G401 (cell line): ENCODE data around the gene IZUMO1. TPM values are rescaled to one million over a fixed set of nuclear protein-coding genes. Genes with fewer than 3 reads are reported as not detected.

Source experiments
- DNase-seq: peaks from one replicate; pipeline ENCODE4 v3.0.0-alpha.2; 2015; ENCODE audit warnings: low spot score
- in situ Hi-C: cut with HindIII; loops from 2 replicates; pipeline ENCODE4 v1.10.0; 2016; ENCODE audit warnings: low sequenced_read_pairs, mixed read lengths
- total RNA-seq: library from RNA; depleted of rRNA; stranded (reverse); fragments of >200 nt; shearing (Covaris generic); gene quantifications from 2 replicates; pipeline ENCODE4 v1.2.3, GENCODE V29; 2014

The IZUMO1 gene
- total RNA-seq, 1 experiment from 2014 or later: not detected

DNA sequence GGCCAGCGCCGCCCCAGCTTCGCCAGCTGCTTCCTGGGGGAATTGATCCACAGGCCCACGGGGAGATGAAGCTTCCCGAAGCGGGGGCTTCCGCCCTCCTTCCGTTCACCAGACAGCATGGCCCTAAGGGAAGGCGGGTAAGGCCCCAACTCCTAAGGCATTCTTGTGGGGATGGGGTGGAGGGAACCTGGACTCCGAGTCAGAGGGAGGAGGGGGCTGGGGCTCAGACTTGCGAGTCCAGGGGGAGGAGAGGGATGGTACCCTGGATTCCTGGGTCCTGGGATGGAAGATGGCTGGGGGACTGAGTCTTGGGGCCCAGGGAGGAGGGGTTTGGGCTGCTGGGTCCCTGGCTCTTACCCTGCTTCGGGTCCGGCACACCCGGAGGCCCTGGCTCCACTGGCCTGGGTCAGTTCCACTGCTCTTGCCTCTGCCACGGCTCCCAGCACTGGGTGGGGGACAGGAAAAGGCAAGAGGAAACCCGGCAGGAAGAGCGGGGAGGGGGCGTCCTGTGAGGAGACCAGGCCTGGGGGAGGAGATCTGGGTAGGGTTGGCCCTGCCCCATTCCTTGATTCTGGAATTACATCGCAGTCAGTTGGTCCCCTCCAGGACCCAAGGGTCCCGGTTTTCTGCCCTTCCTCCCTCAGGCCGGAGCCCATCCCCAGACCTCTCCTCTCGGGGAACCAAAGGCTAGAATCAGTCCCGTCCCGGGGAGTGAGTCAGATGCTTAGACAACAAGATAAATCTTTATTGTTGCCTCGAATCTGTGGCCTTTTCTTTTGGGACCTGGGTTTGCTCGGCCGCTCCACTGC lies 6.3 kb downstream of the IZUMO1 start, which contains the start of gene RASIP1:
Gene RASIP1 (minus strand): TSS at position 447 of the 809 bp plus-strand sequence. CDS start 328 bp downstream, at position 119.
- peak; percentile 37 for DNase-seq
- in situ Hi-C loops: no loop called here

GRCh38 chr19:48739404-48740163 lies 7.1 kb downstream of the IZUMO1 start:
- DNase-seq: peak; percentile 68

GRCh38 chr19:48738557-48739403 lies 7.9 kb downstream of the IZUMO1 start:
- in situ Hi-C loops: no loop called here
- peak; percentile 94 for DNase-seq

More at GRCh38 chr19:48739404-48740163, 7.1 kb downstream of the IZUMO1 start:
- in situ Hi-C loops: no loop called here

DNA sequence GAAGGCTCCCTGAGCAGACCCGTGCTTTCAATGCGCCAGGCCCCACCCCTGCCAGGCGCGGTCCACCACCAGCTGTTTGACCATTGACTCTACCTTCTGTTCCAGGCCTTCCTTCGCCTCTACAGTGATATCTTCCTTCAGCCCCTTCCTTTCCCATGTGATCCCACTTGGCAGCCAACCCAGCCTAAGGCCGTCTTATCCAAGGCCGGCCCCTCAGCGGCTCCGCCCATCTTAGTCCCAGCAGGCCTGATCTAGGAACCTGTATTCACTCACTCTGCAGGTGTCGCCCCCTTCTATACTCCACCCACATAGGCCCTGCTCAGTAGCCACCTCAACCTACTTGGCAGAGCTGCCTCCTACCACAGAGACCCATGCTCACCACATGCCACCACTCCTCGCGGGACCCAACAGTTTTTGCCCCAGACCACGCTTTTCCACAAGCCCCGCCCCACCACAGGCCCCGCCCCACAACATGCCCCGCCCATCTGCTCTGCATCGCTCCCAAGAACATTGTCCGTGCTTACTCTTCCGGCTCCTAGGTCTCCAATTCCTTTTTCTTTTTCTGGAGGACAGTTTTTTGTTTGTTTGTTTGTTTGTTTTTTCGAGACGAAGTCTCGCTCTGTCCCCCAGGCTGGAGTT lies 9.2 kb downstream of the IZUMO1 start:
- peak; percentile 62 for DNase-seq
- in situ Hi-C loops: no loop called here

GRCh38 chr19:48735031-48735615 lies 11.6 kb downstream of the IZUMO1 start:
- no peak for DNase-seq
- in situ Hi-C loops: no loop called here

DNA sequence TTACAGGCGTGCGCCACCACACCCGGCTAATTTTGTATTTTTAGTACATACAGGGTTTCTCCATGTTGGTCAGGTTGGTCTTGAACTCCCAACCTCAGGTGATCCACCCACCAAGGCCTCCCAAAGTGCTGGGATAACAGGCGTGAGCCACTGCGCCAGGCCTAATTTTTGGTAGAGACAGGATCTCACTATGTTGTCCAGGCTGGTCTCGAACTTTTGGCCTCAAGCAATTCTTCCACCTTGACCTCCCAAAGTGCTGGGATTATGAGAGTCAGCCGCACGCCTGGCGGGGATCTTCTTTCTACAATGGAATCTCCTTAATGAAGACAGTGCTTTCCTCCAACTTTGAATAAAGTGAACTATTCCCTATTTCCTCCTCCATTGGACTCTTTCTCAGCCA lies 12.1 kb downstream of the IZUMO1 start:
- in situ Hi-C loops: no loop called here
- no peak for DNase-seq

- no peak for DNase-seq
- in situ Hi-C loops: no loop called here
Observed at GRCh38 chr19:48731452-48731851, 15.3 kb downstream of the IZUMO1 start.

GRCh38 chr19:48728911-48729664 lies 17.6 kb downstream of the IZUMO1 start:
- DNase-seq: no peak
- in situ Hi-C loops: no loop called here

- DNase-seq: no peak
- in situ Hi-C loops: no loop called here
Observed at GRCh38 chr19:48726556-48726955, 20.2 kb downstream of the IZUMO1 start.

DNA sequence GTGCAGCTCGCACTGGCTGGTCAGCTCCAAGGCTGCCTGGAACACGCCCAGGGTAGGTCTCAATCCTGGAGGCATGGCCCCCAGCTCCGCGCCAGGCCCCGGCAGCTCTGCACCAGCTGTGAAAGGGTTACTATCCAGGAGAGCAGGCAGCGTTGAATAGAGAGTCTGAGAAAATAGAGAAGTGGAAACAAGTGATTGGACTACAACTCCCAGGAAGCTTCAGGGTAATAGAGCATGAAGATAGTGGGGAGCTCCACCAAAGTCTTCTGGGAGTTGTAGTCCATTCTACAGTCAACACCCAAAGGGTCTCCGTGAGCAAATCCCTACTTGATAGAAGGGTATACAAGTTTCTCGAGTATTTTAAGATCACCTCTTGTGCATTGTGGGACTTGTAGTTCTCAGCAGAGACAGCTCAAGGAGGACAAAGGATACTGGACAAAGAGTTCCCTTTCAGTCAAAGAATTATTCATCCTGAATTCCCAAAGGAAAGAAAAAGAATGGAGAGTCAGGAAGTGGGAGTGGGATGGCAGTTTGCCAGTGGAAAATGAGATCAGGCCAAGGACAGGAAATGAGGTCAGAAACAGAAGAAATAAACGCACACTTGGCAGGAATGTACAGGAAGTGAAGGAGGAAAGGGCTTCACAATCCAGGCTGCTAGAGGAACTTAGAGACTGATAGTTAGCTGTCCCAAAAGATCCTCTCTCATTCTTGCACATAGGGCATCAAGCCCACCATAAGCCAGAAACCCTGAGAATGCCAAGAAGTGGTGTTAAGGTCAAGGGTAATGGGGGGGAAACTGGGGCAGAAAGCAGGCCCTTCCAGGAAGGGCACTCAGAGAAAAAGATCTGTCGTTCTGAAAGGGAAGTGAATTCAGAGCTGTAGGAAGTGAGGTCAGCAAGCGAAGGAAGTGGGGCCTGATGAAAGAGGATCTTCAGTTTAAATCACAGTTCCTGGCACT lies 21.6 kb downstream of the IZUMO1 start:
- in situ Hi-C loops: no loop called here
- DNase-seq: peak; percentile 75

DNA sequence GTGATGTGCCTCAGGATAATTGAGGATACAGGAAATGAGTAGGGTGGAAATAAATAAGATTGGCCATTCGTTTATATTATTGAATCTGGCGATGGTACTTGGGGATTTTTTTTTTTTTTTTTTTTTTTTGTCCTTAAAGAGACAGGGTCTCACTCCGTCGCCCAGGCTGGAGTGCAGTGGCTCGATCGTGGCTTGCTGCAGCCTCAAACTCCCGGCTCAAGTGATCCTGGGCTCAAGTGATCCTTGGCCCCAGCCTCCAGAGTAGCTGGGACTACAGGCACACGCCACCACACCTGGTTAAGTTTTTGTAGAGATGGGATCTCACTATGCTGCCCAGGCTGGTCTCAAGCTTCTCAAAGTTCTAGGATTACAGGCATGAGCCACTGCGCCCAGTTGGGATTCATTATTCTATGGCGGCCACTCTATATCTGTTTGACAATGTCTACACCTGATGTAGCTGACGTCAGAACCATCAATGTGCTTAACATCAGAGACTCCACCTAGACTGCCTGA lies 24.5 kb downstream of the IZUMO1 start:
- in situ Hi-C loops: no loop called here

GRCh38 chr19:48720613-48721296 lies 26.0 kb downstream of the IZUMO1 start:
- DNase-seq: peak; percentile 100
- in situ Hi-C loops: no loop called here

More for the DNA sequence above, 24.5 kb downstream of the IZUMO1 start:
- DNase-seq: no peak

DNA sequence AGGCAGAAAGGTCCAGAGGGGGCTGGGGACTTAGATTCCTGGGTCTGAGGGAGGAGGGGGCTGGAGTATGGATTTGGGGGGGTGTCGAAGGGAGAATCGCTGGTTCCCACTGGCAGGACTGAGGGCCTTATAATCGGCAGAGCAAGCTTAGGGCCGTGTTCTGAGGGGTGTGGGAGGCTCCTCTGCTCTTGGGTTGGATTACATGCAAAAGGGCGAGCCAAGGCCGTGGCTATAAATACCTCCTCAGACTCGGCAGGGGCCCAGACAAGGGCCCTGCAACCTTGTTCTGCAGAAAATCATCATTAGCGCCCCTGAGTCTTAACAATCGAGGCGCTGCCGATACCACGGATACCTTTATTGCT lies 26.5 kb downstream of the IZUMO1 start:
- DNase-seq: no peak
- in situ Hi-C loops: no loop called here

DNA sequence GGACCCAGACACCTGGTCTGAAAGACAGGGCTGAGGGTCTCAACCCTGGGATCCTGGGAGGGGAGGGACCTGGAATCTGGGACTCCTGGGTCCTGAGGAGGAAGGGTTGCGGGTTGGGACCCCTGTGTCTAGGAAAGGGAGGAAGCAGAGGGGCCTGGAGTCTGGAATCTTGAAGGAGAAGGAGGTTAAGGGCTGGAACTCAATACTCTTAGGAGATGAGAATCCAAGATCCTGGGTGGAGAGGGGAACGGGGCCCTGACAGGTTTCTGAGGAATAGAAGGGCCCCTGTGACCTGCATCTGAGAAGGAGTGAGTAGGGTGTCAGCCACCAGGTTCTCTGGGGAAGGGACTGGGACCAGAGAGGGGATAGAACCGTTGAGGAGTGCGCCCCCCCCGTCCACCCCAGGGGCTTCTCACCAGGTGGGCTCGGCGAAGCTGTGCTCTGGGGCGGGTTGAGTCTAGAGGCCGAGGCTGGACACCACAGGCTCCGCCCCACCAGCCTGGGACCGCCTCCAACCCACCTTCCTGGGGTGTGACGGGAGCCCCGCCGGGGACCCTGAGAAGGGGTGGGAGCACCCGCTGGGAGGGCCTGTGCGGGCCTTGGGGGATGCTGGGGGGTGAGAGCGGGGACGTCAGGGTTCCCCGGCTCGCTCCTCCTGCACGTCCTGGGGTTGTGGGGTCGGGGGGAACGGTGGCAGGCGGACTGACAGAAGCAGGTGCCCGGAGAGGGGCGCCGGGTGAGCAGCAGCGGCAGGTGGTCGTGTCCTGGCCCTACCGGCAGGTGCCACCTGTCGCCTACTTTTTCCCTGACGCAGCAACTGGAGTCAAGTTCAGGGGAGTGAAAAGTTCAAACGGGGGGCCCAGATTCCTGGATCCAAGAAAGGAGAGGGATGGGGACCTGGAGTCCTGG lies 27.2 kb downstream of the IZUMO1 start, which contains the start of gene MAMSTR:
Gene MAMSTR (minus strand): TSS at position 463 of the 909 bp plus-strand sequence. CDS start 694 bp downstream, outside the sequence.
- in situ Hi-C loops: no loop called here
- no peak for DNase-seq

DNA sequence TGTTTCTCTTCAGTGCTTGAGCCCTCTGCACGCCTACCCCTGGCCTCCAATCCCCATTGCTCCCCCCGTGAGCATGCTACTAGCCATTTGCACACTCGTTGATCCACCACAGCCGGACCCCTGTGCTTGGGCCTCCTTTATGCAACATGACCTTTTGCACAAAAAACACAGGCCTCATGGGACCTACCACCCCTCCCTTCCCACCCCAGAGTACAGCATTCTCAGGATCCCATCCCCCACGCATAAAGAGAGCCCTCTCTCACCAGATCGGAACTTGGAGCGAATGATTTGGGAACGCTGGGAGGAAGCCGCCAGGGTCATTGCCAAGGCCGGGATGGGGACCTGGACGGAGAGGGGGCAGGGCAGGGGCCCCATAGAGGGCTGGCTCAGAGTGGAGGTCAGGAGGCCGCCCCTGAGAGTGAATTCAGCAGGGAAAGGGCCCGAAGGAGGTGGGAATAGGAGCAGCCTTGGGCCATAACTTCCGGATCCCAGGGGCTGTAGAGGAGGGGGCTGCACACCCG lies 27.9 kb downstream of the IZUMO1 start:
- in situ Hi-C loops: no loop called here
- DNase-seq: no peak
